CD4-positive, alpha-beta T cell treated with Interleukin-17A for 1 hour (primary cell): ENCODE data around the gene GNB4.
A peak's percentile ranks its signal among the peaks of the same experiment; 100 is the strongest.

Experiments used
- DNase-seq: peaks from one replicate; pipeline ENCODE4 v3.0.0-alpha.2; 2020

Gene GNB4

GRCh38 chr3:179432021-179432420, 19.2 kb downstream of the GNB4 start:
- DNase-seq: no peak

- DNase-seq: no peak
Observed at GRCh38 chr3:179430277-179430870, 20.9 kb downstream of the GNB4 start.

GRCh38 chr3:179428876-179429548, 22.3 kb downstream of the GNB4 start:
- no peak for DNase-seq

- no peak for DNase-seq
Observed at GRCh38 chr3:179425075-179425474, 26.2 kb downstream of the GNB4 start.

GRCh38 chr3:179421500-179421899, 29.8 kb downstream of the GNB4 start:
- DNase-seq: no peak

GRCh38 chr3:179418610-179419009, 32.7 kb downstream of the GNB4 start:
- DNase-seq: no peak

GRCh38 chr3:179416681-179417080, 34.6 kb downstream of the GNB4 start:
- no peak for DNase-seq

GRCh38 chr3:179415377-179415776, 35.9 kb downstream of the GNB4 start:
- DNase-seq: no peak

- no peak for DNase-seq
Observed at GRCh38 chr3:179414804-179415203, 36.5 kb downstream of the GNB4 start.

GRCh38 chr3:179410999-179411398, 40.3 kb downstream of the GNB4 start:
- no peak for DNase-seq

GRCh38 chr3:179410331-179410730, 40.9 kb downstream of the GNB4 start:
- no peak for DNase-seq

- no peak for DNase-seq
Observed at GRCh38 chr3:179404307-179404706, 47.0 kb downstream of the GNB4 start.

- DNase-seq: no peak
Observed at GRCh38 chr3:179402963-179403362, 48.3 kb downstream of the GNB4 start.

- DNase-seq: no peak
Observed at GRCh38 chr3:179401561-179401960, 49.7 kb downstream of the GNB4 start.

GRCh38 chr3:179398574-179399231, 52.6 kb downstream of the GNB4 start:
- DNase-seq: no peak

GRCh38 chr3:179391906-179392305, 59.4 kb downstream of the GNB4 start:
- no peak for DNase-seq

- DNase-seq: no peak
Observed at GRCh38 chr3:179376474-179376873, 74.8 kb downstream of the GNB4 start.

GRCh38 chr3:179375091-179375999, 75.9 kb downstream of the GNB4 start:
- no peak for DNase-seq

GRCh38 chr3:179373938-179374337, 77.3 kb downstream of the GNB4 start:
- DNase-seq: no peak

GRCh38 chr3:179369621-179370020, 81.6 kb downstream of the GNB4 start:
- DNase-seq: no peak

GRCh38 chr3:179363332-179363731, 87.9 kb downstream of the GNB4 start:
- no peak for DNase-seq

- DNase-seq: no peak
Observed at GRCh38 chr3:179355996-179356395, 95.3 kb downstream of the GNB4 start.

GRCh38 chr3:179348325-179349013, 102.8 kb downstream of the GNB4 start:
- peak; percentile 13 for DNase-seq
